Colonic mucosa (tissue), 4 donors: ENCODE data around the gene DALRD3. TPM values are rescaled to one million over a fixed set of nuclear protein-coding genes. Genes with fewer than 3 reads are reported as not detected.

Source experiments
- DNase-seq: peaks from one replicate; pipeline ENCODE4 v3.0.0-alpha.2; 2020
- H3K27ac ChIP-seq: fragments of 200-600 bp; one replicate; pipeline ENCODE4 v1.8.0; 2021
- H3K27me3 ChIP-seq: fragments of 200-600 bp; one replicate; pipeline ENCODE4 v1.8.0; 2021
- H3K36me3 ChIP-seq: fragments of 200-600 bp; one replicate; pipeline ENCODE4 v1.8.0; 2021
- H3K4me1 ChIP-seq: fragments of 200-600 bp; one replicate; pipeline ENCODE4 v1.8.0; 2021; ENCODE audit warnings: mild to moderate bottlenecking
- H3K4me3 ChIP-seq: fragments of 200-600 bp; one replicate; pipeline ENCODE4 v1.8.0; 2021
- H3K9ac ChIP-seq, 2 donors: one replicate each; pipeline ENCODE4 v1.7.0; 2013; ENCODE audit warnings: control low read depth in 2 of 2, low read depth in 2 of 2, low read length in 2 of 2
- H3K9me3 ChIP-seq: fragments of 200-600 bp; one replicate; pipeline ENCODE4 v1.8.0; 2021
- intact Hi-C: fragments of 100-400 bp; cut with DNase I; formaldehyde crosslinking; loops from one replicate; pipeline ENCODE4 v1.14.1; 2022
- microRNA-seq: library from miRNA; unstranded; fragments of <30 nt; microRNA quantifications from one replicate; pipeline ENCODE4, GENCODE V29; 2019
- total RNA-seq, 2 donors: library from RNA; stranded (reverse); fragmentation: NEBNext Ultra II Directional in 1 of 2; extraction: Animal tissue kit (Norgen Biotek cat#: 25700) in 1 of 2; gene quantifications; one replicate each; pipeline ENCODE4 v1.2.1, GENCODE V29; 2021
- TF ChIP-seq, protein P1 (sequence below): fragments of 200-600 bp; IDR thresholded peaks from one replicate; pipeline ENCODE4 v1.8.0; 2022; ENCODE audit warnings: antibody characterized with exemption, mild to moderate bottlenecking
- donor health status: healthy.
- donor health status: DM: no; HTN: no; CAD: no.
- donor health status: DM: no; HTN: no; CAD: no.

The DALRD3 gene
- total RNA-seq, 2 donors from 2014 or later, result 22.0 to 23.5 TPM

DNA sequence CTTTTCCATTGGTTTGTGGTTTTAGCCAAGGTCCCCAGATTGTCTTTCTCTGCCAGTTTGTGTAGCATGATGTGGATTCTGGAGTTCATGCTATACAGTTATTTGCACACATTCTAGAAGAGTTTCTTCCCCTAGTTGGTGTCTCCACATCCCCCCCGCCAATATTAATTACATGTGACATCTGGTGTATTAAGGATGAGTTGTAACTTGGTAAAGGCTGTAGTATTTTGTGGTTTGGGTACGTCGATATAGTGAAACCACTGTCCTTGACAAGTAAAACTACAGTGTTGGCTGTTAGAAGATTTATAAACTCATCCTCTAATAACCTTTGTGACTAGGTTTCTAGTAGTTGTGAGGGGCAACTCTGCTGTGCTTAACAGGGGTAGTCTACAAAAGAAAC, 52.0 kb downstream of the DALRD3 start:
- peak overlapping the region in 1 of 2 donors; percentile 51 for H3K9ac ChIP-seq
- TF ChIP-seq, protein P1, sequence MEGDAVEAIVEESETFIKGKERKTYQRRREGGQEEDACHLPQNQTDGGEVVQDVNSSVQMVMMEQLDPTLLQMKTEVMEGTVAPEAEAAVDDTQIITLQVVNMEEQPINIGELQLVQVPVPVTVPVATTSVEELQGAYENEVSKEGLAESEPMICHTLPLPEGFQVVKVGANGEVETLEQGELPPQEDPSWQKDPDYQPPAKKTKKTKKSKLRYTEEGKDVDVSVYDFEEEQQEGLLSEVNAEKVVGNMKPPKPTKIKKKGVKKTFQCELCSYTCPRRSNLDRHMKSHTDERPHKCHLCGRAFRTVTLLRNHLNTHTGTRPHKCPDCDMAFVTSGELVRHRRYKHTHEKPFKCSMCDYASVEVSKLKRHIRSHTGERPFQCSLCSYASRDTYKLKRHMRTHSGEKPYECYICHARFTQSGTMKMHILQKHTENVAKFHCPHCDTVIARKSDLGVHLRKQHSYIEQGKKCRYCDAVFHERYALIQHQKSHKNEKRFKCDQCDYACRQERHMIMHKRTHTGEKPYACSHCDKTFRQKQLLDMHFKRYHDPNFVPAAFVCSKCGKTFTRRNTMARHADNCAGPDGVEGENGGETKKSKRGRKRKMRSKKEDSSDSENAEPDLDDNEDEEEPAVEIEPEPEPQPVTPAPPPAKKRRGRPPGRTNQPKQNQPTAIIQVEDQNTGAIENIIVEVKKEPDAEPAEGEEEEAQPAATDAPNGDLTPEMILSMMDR, result no peak
- no peaks in the 10 kb centered on the region for H3K27me3 ChIP-seq
- no peaks in the 10 kb centered on the region for H3K9me3 ChIP-seq
- H3K4me1 ChIP-seq, result peaks cover 4% of the 10 kb centered on the region
- peak overlapping the region; percentile 65 for H3K27ac ChIP-seq
- H3K4me3 ChIP-seq, result no peak overlapping the region
- DNase-seq, result no peak
- H3K36me3 ChIP-seq, result peaks cover 16% of the 10 kb centered on the region
- intact Hi-C loops, result no loop called here

Small RNA genes lying within 50 kb of the gene (microRNA-seq; reads per million reads assigned to microRNA genes)
- gene MIR191, result 15,991 reads per million, percentile 95 among the genes with 10 or more reads in this experiment
- gene MIR425, result 6,646 reads per million, percentile 92 among the genes with 10 or more reads in this experiment

Other genes starting within 250 kb of the DALRD3 start
- 100 to 1,000 TPM in 1 of 2 donors, 10 to 100 TPM in 1; 66.8 to 117 TPM for gene PRKAR2A, start 170.7 kb downstream of the DALRD3 start, total RNA-seq
- 10 to 100 TPM; 28.6 to 31.5 TPM for gene SLC25A20, start 119.7 kb downstream of the DALRD3 start, total RNA-seq
- 10 to 100 TPM; 55.6 to 77.4 TPM for gene ARIH2, start 99.7 kb downstream of the DALRD3 start, total RNA-seq
- 10 to 100 TPM; 34.9 to 73.9 TPM for gene P4HTM, start 28.3 kb downstream of the DALRD3 start, total RNA-seq
- gene WDR6, start 11.2 kb downstream of the DALRD3 start, total RNA-seq, result 100 to 1,000 TPM in 1 of 2 donors, 10 to 100 TPM in 1; 92.3 to 150 TPM
- gene NDUFAF3, start 3.5 kb upstream of the DALRD3 start, total RNA-seq, result 10 to 100 TPM; 62.2 to 98.4 TPM
- 100 to 1,000 TPM; 126 to 249 TPM for gene IMPDH2, start 10.8 kb upstream of the DALRD3 start, total RNA-seq
- 10 to 100 TPM; 59.8 to 76.0 TPM for gene QRICH1, start 75.5 kb upstream of the DALRD3 start, total RNA-seq
- gene QARS1, start 86.2 kb upstream of the DALRD3 start, total RNA-seq, result 100 to 1,000 TPM; 371 to 374 TPM
- 10 to 100 TPM; 59.1 to 81.0 TPM for gene USP19, start 102.2 kb upstream of the DALRD3 start, total RNA-seq
- gene LAMB2, start 114.5 kb upstream of the DALRD3 start, total RNA-seq, result 100 to 1,000 TPM in 1 of 2 donors, 10 to 100 TPM in 1; 83.5 to 112 TPM
- 10 to 100 TPM; 17.8 to 22.6 TPM for gene CCDC71, start 147.8 kb upstream of the DALRD3 start, total RNA-seq
- gene KLHDC8B, start 153.0 kb upstream of the DALRD3 start, total RNA-seq, result 1 to 10 TPM; 5.1 to 9.4 TPM